NCI-H460 (cell line): ENCODE data around the gene TLE4. TPM values are rescaled to one million over a fixed set of nuclear protein-coding genes. Genes with fewer than 3 reads are reported as not detected.
"Not testable (repeated sequence)": the region's sequence is repeated elsewhere in the genome, so short reads cannot be mapped to it uniquely, and the experiment has no call there.

ENCODE experiments used
- DNase-seq: peaks from one replicate; pipeline ENCODE4 v3.0.0-alpha.2; 2016; ENCODE audit warnings: low read depth; ENCODE audit errors: extremely low read depth
- total RNA-seq: library from RNA; depleted of rRNA; stranded (reverse); fragments of >200 nt; shearing (Covaris generic); gene quantifications from 2 replicates; pipeline ENCODE4 v1.2.3, GENCODE V29; 2014

TLE4 gene
- total RNA-seq, 1 experiment from 2014 or later = 9.5 TPM

GRCh38 chr9:79709743-79710674 lies 138.2 kb downstream of the TLE4 start:
- no peak for DNase-seq

- no peak for DNase-seq
Measured at GRCh38 chr9:79711874-79712273, 140.1 kb downstream of the TLE4 start.

- DNase-seq = no peak
Measured at GRCh38 chr9:79719021-79719420, 147.3 kb downstream of the TLE4 start.

- DNase-seq = no peak
Measured at GRCh38 chr9:79719989-79720388, 148.2 kb downstream of the TLE4 start.

GRCh38 chr9:79731171-79731890 lies 159.6 kb downstream of the TLE4 start:
- no peak for DNase-seq

GRCh38 chr9:79735023-79735779 lies 163.4 kb downstream of the TLE4 start:
- DNase-seq = no peak

GRCh38 chr9:79736051-79736450 lies 164.3 kb downstream of the TLE4 start:
- DNase-seq = no peak

- no peak for DNase-seq
Measured at GRCh38 chr9:79741381-79741780, 169.6 kb downstream of the TLE4 start.

- no peak for DNase-seq
Measured at GRCh38 chr9:79742110-79742721, 170.5 kb downstream of the TLE4 start.

GRCh38 chr9:79744521-79744920 lies 172.8 kb downstream of the TLE4 start:
- DNase-seq = no peak

GRCh38 chr9:79745752-79746336 lies 174.1 kb downstream of the TLE4 start:
- no peak for DNase-seq

- DNase-seq = not testable (repeated sequence)
Measured at GRCh38 chr9:79751895-79752466, 180.2 kb downstream of the TLE4 start.

GRCh38 chr9:79756414-79756813 lies 184.6 kb downstream of the TLE4 start:
- DNase-seq = no peak

GRCh38 chr9:79757074-79757473 lies 185.3 kb downstream of the TLE4 start:
- no peak for DNase-seq

- DNase-seq = peak; percentile 2
Measured at GRCh38 chr9:79757881-79758669, 186.3 kb downstream of the TLE4 start.

- DNase-seq = no peak
Measured at GRCh38 chr9:79759460-79759859, 187.7 kb downstream of the TLE4 start.

- no peak for DNase-seq
Measured at GRCh38 chr9:79762070-79762469, 190.3 kb downstream of the TLE4 start.

- DNase-seq = no peak
Measured at GRCh38 chr9:79763671-79764285, 192.0 kb downstream of the TLE4 start.

- no peak for DNase-seq
Measured at GRCh38 chr9:79764374-79764773, 192.6 kb downstream of the TLE4 start.
